DND-41 (cell line): ENCODE measurements around the gene REXO4.

ENCODE experiments used
- ATAC-seq: fragments of 200-7000 bp; cut with Tn5 transposase; 3 replicates; pipeline ENCODE4 v1.9.1; 2021; ENCODE audit warnings: low read depth; ENCODE audit not compliant: insufficient read depth
- DNase-seq: peaks from one replicate; pipeline ENCODE4 v3.0.0-alpha.2; 2020
- H2AFZ ChIP-seq: 2 replicates; pipeline ENCODE4 v1.6.0; 2012; ENCODE audit warnings: low read depth, low read length
- H3K27ac ChIP-seq: 2 replicates; pipeline ENCODE4 v1.5.1; 2012; ENCODE audit warnings: low read length, inconsistent platforms
- H3K27me3 ChIP-seq: fragments of 200-600 bp; sonication (generic); 2 replicates; pipeline ENCODE4 v1.6.0; 2012; ENCODE audit warnings: low read length, mild to moderate bottlenecking, inconsistent platforms; ENCODE audit not compliant: insufficient read depth, poor library complexity
- H3K36me3 ChIP-seq: 2 replicates; pipeline ENCODE4 v1.5.1; 2012; ENCODE audit warnings: low read length, inconsistent platforms; ENCODE audit not compliant: insufficient read depth
- H3K4me1 ChIP-seq: 2 replicates; pipeline ENCODE4 v1.5.1; 2012; ENCODE audit warnings: mild to moderate bottlenecking, low read length; ENCODE audit not compliant: insufficient read depth
- H3K4me2 ChIP-seq: 2 replicates; pipeline ENCODE4 v1.6.0; 2012; ENCODE audit warnings: mild to moderate bottlenecking, moderate library complexity, low read length, inconsistent platforms; ENCODE audit not compliant: insufficient read depth
- H3K4me3 ChIP-seq, 2 experiments: fragments of 200-600 bp in 1 of 2; shearing (Covaris generic) in 1 of 2; 2 replicates each; pipeline ENCODE4 v1.5.1; 2012 to 2016; ENCODE audit warnings: inconsistent platforms in 2 of 2, low read length in 2 of 2, mild to moderate bottlenecking in 2 of 2, low read depth in 1 of 2, moderate library complexity in 1 of 2
- H3K79me2 ChIP-seq: 2 replicates; pipeline ENCODE4 v1.6.0; 2012; ENCODE audit warnings: low read length, inconsistent platforms; ENCODE audit not compliant: insufficient read depth
- H3K9ac ChIP-seq: 2 replicates; pipeline ENCODE4 v1.6.0; 2012; ENCODE audit warnings: low read depth, mild to moderate bottlenecking, inconsistent platforms, low read length, moderate library complexity
- H3K9me3 ChIP-seq: 2 replicates; pipeline ENCODE4 v1.5.1; 2012; ENCODE audit warnings: low read length, moderate library complexity, mild to moderate bottlenecking, inconsistent platforms; ENCODE audit not compliant: insufficient read depth, severe bottlenecking
- H4K20me1 ChIP-seq: 2 replicates; pipeline ENCODE4 v1.6.0; 2012; ENCODE audit warnings: low read length; ENCODE audit not compliant: insufficient read depth
- EZH2 ChIP-seq: IDR thresholded peaks from 3 replicates; pipeline ENCODE4 v1.6.1; 2012; ENCODE audit warnings: borderline replicate concordance, low read depth, mild to moderate bottlenecking, moderate library complexity, low read length, inconsistent platforms; ENCODE audit not compliant: severe bottlenecking
- TF ChIP-seq, protein P1 (sequence below): IDR thresholded peaks from 2 replicates; pipeline ENCODE4 v1.5.1; 2012; ENCODE audit warnings: borderline replicate concordance, low read length, moderate library complexity, mild to moderate bottlenecking; ENCODE audit not compliant: poor library complexity, severe bottlenecking; ENCODE audit errors: extremely low read depth

The REXO4 gene

GRCh38 chr9:133429214-133429613 lies 11.4 kb upstream of the REXO4 start:
- Histone ChIP-seq H3K79me2 (no peaks in the 10 kb centered on the region), H3K4me2 (no peak overlapping the region), H3K9ac (no peak overlapping the region), H3K4me1 (no peaks in the 10 kb centered on the region), H4K20me1 (no peaks in the 10 kb centered on the region), H2AFZ (no peak overlapping the region), H3K4me3 (no peak overlapping the region), H3K9me3 (no peaks in the 10 kb centered on the region), H3K27me3 (no peaks in the 10 kb centered on the region), H3K36me3 (no peaks in the 10 kb centered on the region), H3K27ac (no peak overlapping the region)
- TF ChIP-seq EZH2, result no peak
- TF ChIP-seq, protein P1, sequence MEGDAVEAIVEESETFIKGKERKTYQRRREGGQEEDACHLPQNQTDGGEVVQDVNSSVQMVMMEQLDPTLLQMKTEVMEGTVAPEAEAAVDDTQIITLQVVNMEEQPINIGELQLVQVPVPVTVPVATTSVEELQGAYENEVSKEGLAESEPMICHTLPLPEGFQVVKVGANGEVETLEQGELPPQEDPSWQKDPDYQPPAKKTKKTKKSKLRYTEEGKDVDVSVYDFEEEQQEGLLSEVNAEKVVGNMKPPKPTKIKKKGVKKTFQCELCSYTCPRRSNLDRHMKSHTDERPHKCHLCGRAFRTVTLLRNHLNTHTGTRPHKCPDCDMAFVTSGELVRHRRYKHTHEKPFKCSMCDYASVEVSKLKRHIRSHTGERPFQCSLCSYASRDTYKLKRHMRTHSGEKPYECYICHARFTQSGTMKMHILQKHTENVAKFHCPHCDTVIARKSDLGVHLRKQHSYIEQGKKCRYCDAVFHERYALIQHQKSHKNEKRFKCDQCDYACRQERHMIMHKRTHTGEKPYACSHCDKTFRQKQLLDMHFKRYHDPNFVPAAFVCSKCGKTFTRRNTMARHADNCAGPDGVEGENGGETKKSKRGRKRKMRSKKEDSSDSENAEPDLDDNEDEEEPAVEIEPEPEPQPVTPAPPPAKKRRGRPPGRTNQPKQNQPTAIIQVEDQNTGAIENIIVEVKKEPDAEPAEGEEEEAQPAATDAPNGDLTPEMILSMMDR, result no peak
- ATAC-seq (no peak), DNase-seq (no peak)

- Histone ChIP-seq H3K27ac (no peak overlapping the region), H3K27me3 (no peaks in the 10 kb centered on the region), H2AFZ (no peak overlapping the region), H3K9me3 (no peaks in the 10 kb centered on the region), H4K20me1 (no peaks in the 10 kb centered on the region), H3K79me2 (no peaks in the 10 kb centered on the region), H3K4me2 (no peak overlapping the region), H3K4me1 (no peaks in the 10 kb centered on the region), H3K36me3 (no peaks in the 10 kb centered on the region), H3K9ac (no peak overlapping the region), H3K4me3 (no peak overlapping the region)
- ATAC-seq (no peak), DNase-seq (no peak)
- no peak for TF ChIP-seq EZH2
- TF ChIP-seq, protein P1, result no peak
These were observed 10.8 kb upstream of the REXO4 start for GRCh38 chr9:133428617-133429101.

DNA sequence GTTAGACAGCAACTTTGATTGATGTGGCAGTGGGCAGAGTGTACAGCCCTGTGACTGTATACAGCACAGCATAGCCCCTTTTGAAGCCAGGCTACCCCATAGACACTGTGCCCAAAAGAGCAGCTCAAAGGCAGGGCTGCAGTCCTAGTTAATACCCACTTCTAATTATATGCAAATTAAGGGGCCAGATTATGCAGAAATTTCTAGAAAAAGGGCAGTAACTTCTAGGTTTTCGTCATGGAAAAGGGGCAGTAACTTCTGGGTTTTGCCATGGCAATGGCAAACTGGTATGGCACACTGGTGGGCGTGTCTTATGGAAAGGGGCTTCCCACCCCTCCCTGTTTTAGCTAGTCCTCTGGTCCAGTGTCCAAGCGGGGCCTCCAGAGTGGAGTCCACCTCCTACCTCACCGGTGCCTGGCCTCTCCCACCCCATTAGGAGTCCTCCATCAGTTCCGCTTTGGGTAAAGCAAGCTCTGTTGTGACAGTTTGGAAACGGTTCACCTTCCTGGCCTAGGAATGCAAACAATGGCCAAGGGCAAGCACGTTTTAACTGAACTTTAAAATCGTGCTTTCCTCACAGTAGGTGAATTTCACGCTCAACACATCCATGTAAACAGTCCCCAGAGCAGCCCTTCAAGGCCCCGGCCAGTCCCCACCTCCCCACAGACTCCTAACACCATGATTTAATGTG lies 10.0 kb upstream of the REXO4 start:
- Histone ChIP-seq H3K4me1 (no peaks in the 10 kb centered on the region), H3K36me3 (no peaks in the 10 kb centered on the region), H3K9me3 (no peaks in the 10 kb centered on the region), H2AFZ (no peak overlapping the region), H3K4me3 (no peak overlapping the region), H3K79me2 (no peaks in the 10 kb centered on the region), H3K27me3 (no peaks in the 10 kb centered on the region), H3K27ac (no peak overlapping the region), H3K9ac (no peak overlapping the region), H3K4me2 (no peak overlapping the region), H4K20me1 (no peaks in the 10 kb centered on the region)
- DNase-seq (no peak), ATAC-seq (no peak)
- TF ChIP-seq, protein P1, result no peak
- no peak for TF ChIP-seq EZH2

- ATAC-seq, result no peak
- Histone ChIP-seq H3K9ac (no peak overlapping the region), H3K79me2 (no peaks in the 10 kb centered on the region), H3K4me2 (no peak overlapping the region), H3K4me3 (no peak overlapping the region), H3K36me3 (no peaks in the 10 kb centered on the region), H2AFZ (no peak overlapping the region), H3K27me3 (no peaks in the 10 kb centered on the region), H3K27ac (no peak overlapping the region), H4K20me1 (no peaks in the 10 kb centered on the region), H3K4me1 (no peaks in the 10 kb centered on the region), H3K9me3 (no peaks in the 10 kb centered on the region)
- no peak for DNase-seq
- TF ChIP-seq EZH2, result no peak
- TF ChIP-seq, protein P1, result no peak
These were observed 8.2 kb upstream of the REXO4 start for GRCh38 chr9:133426011-133426410.
